Kidney (tissue), 14 donors: ENCODE results near the gene ARID1B. TPM values are rescaled to one million over a fixed set of nuclear protein-coding genes. Genes with fewer than 3 reads are reported as not detected.
A peak's percentile ranks its signal among the peaks of the same experiment; 100 is the strongest.

ENCODE experiments used
- DNase-seq, 5 donors: peaks; one replicate each; pipeline ENCODE4 v3.0.0-alpha.2; 2013 to 2020
- FAIRE-seq: peaks from 2 replicates; lab custom pipeline; 2012; peaks lifted over from hg19 to GRCh38; lab: Jason Lieb, UNC
- H3K27ac ChIP-seq, 2 donors: one replicate each; pipeline ENCODE4 v1.7.0; 2013; ENCODE audit warnings: low read depth in 2 of 2, low read length in 2 of 2, inconsistent platforms in 1 of 2
- H3K27me3 ChIP-seq: one replicate; pipeline ENCODE4 v1.7.1; 2013; ENCODE audit warnings: low read length, inconsistent platforms; ENCODE audit not compliant: control insufficient read depth, insufficient read depth
- H3K36me3 ChIP-seq, 3 donors: one replicate each; pipeline versions ENCODE4 v1.7.0 to v1.7.1; 2013; ENCODE audit warnings: low read length in 3 of 3, control low read depth in 1 of 3, inconsistent platforms in 1 of 3; ENCODE audit not compliant: insufficient read depth in 3 of 3, control insufficient read depth in 2 of 3
- H3K4me1 ChIP-seq, 3 donors: one replicate each; pipeline versions ENCODE4 v1.7.0 to v1.7.1; 2013; ENCODE audit warnings: low read length in 3 of 3, inconsistent platforms in 1 of 3, low read depth in 1 of 3; ENCODE audit not compliant: control insufficient read depth in 2 of 3, insufficient read depth in 2 of 3
- H3K4me3 ChIP-seq, 3 donors: one replicate each; pipeline versions ENCODE4 v1.7.0 to v1.8.1; 2013; ENCODE audit warnings: low read length in 3 of 3, control low read depth in 1 of 3, inconsistent platforms in 1 of 3
- H3K9ac ChIP-seq, 3 donors: one replicate each; pipeline versions ENCODE4 v1.7.0 to v1.7.1; 2013; ENCODE audit warnings: low read length in 3 of 3, control low read depth in 1 of 3, inconsistent platforms in 1 of 3
- H3K9me3 ChIP-seq, 3 donors: one replicate each; pipeline versions ENCODE4 v1.7.0 to v1.7.1; 2013; ENCODE audit warnings: low read length in 3 of 3, control low read depth in 1 of 3, inconsistent platforms in 1 of 3; ENCODE audit not compliant: control insufficient read depth in 2 of 3, insufficient read depth in 1 of 3
- CTCF ChIP-seq: IDR thresholded peaks from 3 replicates; pipeline ENCODE4 v1.5.1; 2012; ENCODE audit warnings: mild to moderate bottlenecking, moderate library complexity, borderline replicate concordance; ENCODE audit not compliant: insufficient read depth; ENCODE audit errors: extremely low read depth
- intact Hi-C: fragments of 100-400 bp; cut with DNase I; formaldehyde crosslinking; loops from one replicate; pipeline ENCODE4 v1.11.1; 2022
- polyA plus RNA-seq: library from polyadenylated mRNA; stranded (reverse); fragments of 350-450 nt; fragmentation: Illumina TruSeq; extraction: RNeasy Lipid Tissue Mini Kit (QIAGEN cat#74804); gene quantifications from one replicate; pipeline ENCODE4 v1.2.3, GENCODE V29; 2014; ENCODE audit warnings: low read depth, low replicate concordance; ENCODE audit not compliant: insufficient read depth
- total RNA-seq: library from RNA; stranded (reverse); fragmentation: NEBNext Ultra II Directional; extraction: Animal tissue kit (Norgen Biotek cat#: 25700); gene quantifications from one replicate; pipeline ENCODE4 v1.2.1, GENCODE V29; 2021
- donor health status: control.
- donor health status: control.
- donor health status: control.
- donor health status: control.
- donor health status: control.
- donor health status: DM: yes; HTN: yes; CAD: no.
- donor health status: Normal renal cell carcinoma (clear cell type).

Gene ARID1B
- total and polyA plus RNA-seq, 2 donors from 2014 or later: 16.4 to 110 TPM

- no peak for FAIRE-seq
- TF ChIP-seq CTCF: no peak
Measured at GRCh38 chr6:157135691-157136090, 358.5 kb downstream of the ARID1B start.

GRCh38 chr6:157137501-157137900 is 360.3 kb downstream of the ARID1B start:
- no peak overlapping the region for H3K27ac ChIP-seq
- FAIRE-seq: no peak
- H3K4me3 ChIP-seq: no peak overlapping the region
- no peaks in the 10 kb centered on the region for H3K9me3 ChIP-seq
- TF ChIP-seq CTCF: no peak
- no peaks in the 10 kb centered on the region for H3K4me1 ChIP-seq
- intact Hi-C loops: no loop called here
- peaks cover 2 to 22% (median 10%) of the 10 kb centered on the region in 3 donors for H3K36me3 ChIP-seq
- H3K9ac ChIP-seq: no peak overlapping the region
- H3K27me3 ChIP-seq: no peaks in the 10 kb centered on the region
- no peak for DNase-seq

More at GRCh38 chr6:157135691-157136090, 358.5 kb downstream of the ARID1B start:
- H3K4me3 ChIP-seq: no peak overlapping the region
- no peaks in the 10 kb centered on the region for H3K9me3 ChIP-seq
- no peaks in the 10 kb centered on the region for H3K4me1 ChIP-seq
- no peaks in the 10 kb centered on the region for H3K27me3 ChIP-seq
- H3K27ac ChIP-seq: no peak overlapping the region
- H3K9ac ChIP-seq: no peak overlapping the region
- H3K36me3 ChIP-seq: peaks cover 2 to 14% (median 8%) of the 10 kb centered on the region in 3 donors
- no peak for DNase-seq
- intact Hi-C loops: no loop called here

GRCh38 chr6:157139054-157139708 is 362.0 kb downstream of the ARID1B start:
- H3K9ac ChIP-seq: no peak overlapping the region
- FAIRE-seq (no peak), DNase-seq (no peak)
- peaks cover 2 to 13% (median 7%) of the 10 kb centered on the region in 3 donors for H3K36me3 ChIP-seq
- H3K27ac ChIP-seq: no peak overlapping the region
- no peaks in the 10 kb centered on the region for H3K9me3 ChIP-seq
- peak; percentile 22 for TF ChIP-seq CTCF
- H3K27me3 ChIP-seq: no peaks in the 10 kb centered on the region
- no peak overlapping the region for H3K4me3 ChIP-seq
- peaks cover 4 to 6% (median 4%) of the 10 kb centered on the region in 3 donors for H3K4me1 ChIP-seq
- intact Hi-C loops: no loop called here
